Upper lobe of left lung (tissue), 6 donors: ENCODE measurements around the gene TPR. TPM values are rescaled to one million over a fixed set of nuclear protein-coding genes. Genes with fewer than 3 reads are reported as not detected.

Source experiments
- ATAC-seq, 2 donors: fragments of 200-7000 bp; cut with Tn5 transposase; one replicate each; pipeline ENCODE4 v1.9.1; 2022; ENCODE audit warnings: mild to moderate bottlenecking in 2 of 2, moderate library complexity in 2 of 2; ENCODE audit not compliant: low FRiP score in 2 of 2
- DNase-seq, 2 donors: peaks; one replicate each; pipeline ENCODE4 v3.0.0-alpha.2; 2019 to 2020
- H3K27ac ChIP-seq, 4 donors: fragments of 200-600 bp; sonication (generic); one replicate each; pipeline ENCODE4 v1.5.1; 2016 to 2019
- H3K27me3 ChIP-seq, 4 donors: fragments of 200-600 bp; sonication (generic); one replicate each; pipeline ENCODE4 v1.5.1; 2017 to 2019
- H3K36me3 ChIP-seq, 4 donors: fragments of 200-600 bp; sonication (generic); one replicate each; pipeline ENCODE4 v1.5.1; 2016 to 2019
- H3K4me1 ChIP-seq, 4 donors: fragments of 200-600 bp; sonication (generic); one replicate each; pipeline ENCODE4 v1.5.1; 2018 to 2019
- H3K4me3 ChIP-seq, 4 donors: fragments of 200-600 bp; sonication (generic); one replicate each; pipeline ENCODE4 v1.5.1; 2017 to 2019; ENCODE audit warnings: mild to moderate bottlenecking in 2 of 4, moderate library complexity in 1 of 4
- H3K9me3 ChIP-seq, 4 donors: fragments of 200-600 bp; sonication (generic); one replicate each; pipeline ENCODE4 v1.5.1; 2018 to 2019
- CTCF ChIP-seq, 6 experiments: fragments of 450-650 bp in 4 of 6; fragments of 200-600 bp in 2 of 6; sonication (generic) in 2 of 6; IDR thresholded peaks; one replicate each; pipeline ENCODE4 v1.5.1; 2016 to 2019; ENCODE audit warnings: antibody characterized with exemption in 6 of 6
- EP300 ChIP-seq, 4 donors: sonication (generic); formaldehyde crosslinking; IDR thresholded peaks; one replicate each; pipeline ENCODE4 v1.5.1; 2017; ENCODE audit warnings: antibody characterized with exemption in 4 of 4, control low read depth in 2 of 4
- POLR2A ChIP-seq, 4 donors: fragments of 450-650 bp; IDR thresholded peaks; one replicate each; pipeline ENCODE4 v1.5.1; 2016 to 2017; ENCODE audit warnings: antibody characterized with exemption in 4 of 4, mild to moderate bottlenecking in 2 of 4
- POLR2AphosphoS5 ChIP-seq, 2 donors: sonication (generic); formaldehyde crosslinking; IDR thresholded peaks; one replicate each; pipeline ENCODE4 v1.5.1; 2017; ENCODE audit warnings: antibody characterized with exemption in 2 of 2
- WGBS, 2 donors: methylation state at CpG; one replicate each; pipeline ENCODE4 v1.1.5; 2017 to 2018; 5-methylcytosine and 5-hydroxymethylcytosine counted together
- total RNA-seq, 6 donors: library from RNA; depleted of rRNA in 4 of 6; stranded (reverse); fragments of >200 nt in 4 of 6; gene quantifications; one replicate each; pipeline versions ENCODE4 v1.1.0 to v1.2.1, GENCODE V29; 2016 to 2021
- donor health status: DM: no; HTN: no; CAD: no; lungs with moderate emphysema.
- donor health status: DM: no; HTN: yes; CAD: no; lungs with severe emphysema.

Gene TPR
- total RNA-seq, 6 donors from 2014 or later: 42.2 to 132 (median 82.3) TPM

- 32 to 35% methylated on average over 1 of the region's 1 CpG for WGBS, 2 donors
- no peak overlapping the region for H3K27ac ChIP-seq
- ATAC-seq (no peak), DNase-seq (no peak)
- no peak overlapping the region for H3K4me3 ChIP-seq
- H3K4me1 ChIP-seq: no peaks in the 10 kb centered on the region
- no peaks in the 10 kb centered on the region for H3K36me3 ChIP-seq
- H3K9me3 ChIP-seq: no peaks in the 10 kb centered on the region
- TF ChIP-seq EP300 (IDR thresholded peaks at IDR 0.05) (no peak), POLR2AphosphoS5 (IDR thresholded peaks at IDR 0.05) (no peak), CTCF (IDR thresholded peaks at IDR 0.05) (no peak), POLR2A (IDR thresholded peaks at IDR 0.05) (no peak)
- H3K27me3 ChIP-seq: no peaks in the 10 kb centered on the region
These were observed 102.6 kb downstream of the TPR start for GRCh38 chr1:186272486-186272885.

- no peak overlapping the region for H3K4me3 ChIP-seq
- H3K4me1 ChIP-seq: no peaks in the 10 kb centered on the region
- H3K9me3 ChIP-seq: no peaks in the 10 kb centered on the region
- TF ChIP-seq EP300 (IDR thresholded peaks at IDR 0.05) (no peak), CTCF (IDR thresholded peaks at IDR 0.05) (no peak), POLR2AphosphoS5 (IDR thresholded peaks at IDR 0.05) (no peak), POLR2A (IDR thresholded peaks at IDR 0.05) (no peak)
- H3K27ac ChIP-seq: no peak overlapping the region
- ATAC-seq: no peak
- WGBS, 2 donors: 91 to 93% methylated on average over 6 of the region's 6 CpGs
- no peaks in the 10 kb centered on the region for H3K36me3 ChIP-seq
- no peak for DNase-seq
- no peaks in the 10 kb centered on the region for H3K27me3 ChIP-seq
These were observed 104.0 kb downstream of the TPR start for GRCh38 chr1:186271032-186271431.

Other genes with a start within 250 kb of the TPR start
- gene PRG4, start 79.0 kb downstream of the TPR start, total RNA-seq: 10 to 100 TPM in 2 of 6 donors, 1 to 10 TPM in 3, under 1 TPM in 1; 0.39 to 23.7 (median 9.7) TPM
- gene ODR4, start 585 bp upstream of the TPR start, total RNA-seq: 10 to 100 TPM; 10.7 to 36.7 (median 19.2) TPM
- gene PDC, start 85.9 kb upstream of the TPR start, total RNA-seq: not detected